Hypothalamus (tissue), 51 donors: ENCODE measurements around the gene CSNK1G1.
A peak's percentile ranks its signal among the peaks of the same experiment; 100 is the strongest.
"Not testable (repeated sequence)": the region's sequence is repeated elsewhere in the genome, so short reads cannot be mapped to it uniquely, and the experiment has no call there.

ENCODE experiments used
- DNase-seq, 51 donors: peaks; one replicate each; lab custom pipeline; 2025; lab: John Stamatoyannopoulos, UW

CSNK1G1 gene

GRCh38 chr15:64355944-64356709, at the start of gene CSNK1G1:
TSS of gene CSNK1G1 (minus strand) at chr15:64356173. CDS start at chr15:64300499, 55,674 bp downstream.
- DNase-seq: peak; percentile 40 to 97 (median 92)

GRCh38 chr15:64400583-64400982, 44.6 kb upstream of the CSNK1G1 start:
- no peak for DNase-seq

- DNase-seq: no peak
Observed at GRCh38 chr15:64398575-64398974, 42.6 kb upstream of the CSNK1G1 start.

GRCh38 chr15:64396789-64397188, 40.8 kb upstream of the CSNK1G1 start:
- no peak for DNase-seq

DNA sequence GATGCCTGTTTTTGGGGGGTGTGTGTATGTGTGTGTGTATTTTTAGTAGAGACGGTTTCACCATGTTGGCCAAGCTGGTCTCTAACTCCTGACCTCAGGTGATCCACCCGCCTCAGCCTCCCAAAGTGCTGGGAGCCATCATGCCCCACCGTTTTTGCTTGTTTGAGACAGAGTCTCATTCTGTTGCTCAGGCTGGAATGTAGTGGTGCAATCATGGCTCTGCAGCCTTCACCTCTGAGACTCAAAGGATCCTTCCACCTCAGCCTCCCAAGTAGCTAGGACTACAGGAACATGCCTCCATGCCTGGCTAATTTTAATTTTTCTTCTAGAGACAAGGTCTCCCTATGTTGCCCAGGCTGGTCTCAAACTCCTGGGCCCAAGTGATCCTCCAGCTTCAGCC, 36.5 kb upstream of the CSNK1G1 start:
- not testable (repeated sequence) for DNase-seq

DNA sequence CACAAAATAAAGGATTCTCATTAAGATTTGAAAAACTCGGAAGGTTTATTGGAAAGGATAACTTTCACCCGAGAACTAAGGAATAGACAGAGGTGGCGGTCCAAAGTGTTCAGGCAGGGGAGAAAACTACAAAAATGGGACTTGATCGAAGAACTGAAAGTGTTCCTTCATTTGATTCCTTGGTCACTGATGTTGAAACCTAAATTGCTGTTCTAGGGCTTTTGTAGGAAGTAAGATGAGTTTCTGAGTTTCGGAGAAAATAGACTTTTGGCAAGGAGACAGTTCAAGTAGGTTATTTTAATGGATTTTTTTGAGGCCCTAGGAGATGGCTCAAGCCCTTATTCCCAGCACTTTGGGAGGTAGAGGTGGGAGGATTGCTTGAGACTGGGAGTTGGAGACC, 33.1 kb upstream of the CSNK1G1 start:
- no peak for DNase-seq

- DNase-seq: peak; percentile 38 to 96 (median 87)
Observed at GRCh38 chr15:64387562-64388168, 31.7 kb upstream of the CSNK1G1 start, which contains the start of gene TRIP4. TSS of gene TRIP4 (plus strand) at chr15:64387836. CDS start at chr15:64387864, 28 bp downstream.

DNA sequence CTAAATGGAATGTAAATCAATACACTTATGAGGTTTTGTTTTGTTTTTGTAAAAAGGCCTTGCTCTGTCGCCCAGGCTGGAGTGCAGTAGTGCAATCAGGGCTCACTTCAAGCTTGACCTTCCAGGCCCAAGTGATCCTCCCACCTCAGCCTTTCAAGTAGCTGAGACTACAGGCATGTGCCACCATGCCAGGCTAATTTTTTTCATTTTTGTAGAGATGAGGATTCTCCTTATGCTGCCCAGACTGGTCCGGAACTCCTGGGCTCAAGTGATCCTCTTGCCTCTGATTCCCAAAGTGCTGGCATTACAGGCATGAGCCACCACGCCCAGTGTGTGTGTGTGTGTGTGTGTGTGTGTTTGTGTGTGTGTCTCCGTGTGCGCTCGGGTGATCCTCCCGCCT, 30.3 kb upstream of the CSNK1G1 start:
- DNase-seq: no peak

GRCh38 chr15:64383760-64384159, 27.8 kb upstream of the CSNK1G1 start:
- no peak for DNase-seq

DNA sequence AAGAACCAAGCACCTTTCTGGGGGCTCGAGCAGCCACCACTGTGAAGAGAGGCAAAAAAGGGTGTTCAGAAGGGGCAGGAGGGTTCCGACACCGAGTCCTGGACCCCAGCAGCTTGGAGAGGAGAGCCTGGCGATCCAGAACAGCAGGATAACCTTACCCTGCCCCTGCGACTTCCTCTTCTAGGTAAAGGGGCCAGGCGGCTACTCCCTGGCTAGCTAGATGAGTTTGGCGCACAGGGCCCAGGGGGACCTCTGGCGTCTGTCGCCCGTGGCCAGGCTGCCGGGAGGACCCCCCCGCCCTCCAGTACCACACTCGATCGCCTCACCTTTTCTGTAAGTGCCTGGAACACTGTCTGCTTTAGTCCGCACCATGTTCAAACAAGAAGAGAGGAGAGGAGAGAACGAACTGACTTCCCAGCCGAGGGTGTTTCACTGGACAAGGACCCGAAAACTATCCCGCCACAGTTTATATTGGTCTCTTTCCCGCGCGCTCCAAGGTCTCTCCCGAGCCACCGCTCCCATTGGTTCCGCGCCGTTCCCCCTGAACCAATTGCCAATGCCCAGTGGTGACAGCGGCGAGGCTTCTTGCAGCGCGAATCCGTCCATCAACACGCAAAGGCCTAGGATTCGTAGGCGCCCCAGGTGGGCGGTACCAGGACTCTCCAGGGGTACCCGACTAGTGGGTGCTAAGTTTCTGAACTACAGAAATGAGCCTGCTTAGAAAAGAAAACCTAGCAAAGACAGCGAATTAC, 25.2 kb upstream of the CSNK1G1 start, which contains the start of gene PCLAF:
Gene PCLAF (minus strand): TSS at position 442 of the 752 bp plus-strand sequence. CDS start 70 bp downstream, at position 372.
- DNase-seq: peak; percentile 9 to 94 (median 84)

DNA sequence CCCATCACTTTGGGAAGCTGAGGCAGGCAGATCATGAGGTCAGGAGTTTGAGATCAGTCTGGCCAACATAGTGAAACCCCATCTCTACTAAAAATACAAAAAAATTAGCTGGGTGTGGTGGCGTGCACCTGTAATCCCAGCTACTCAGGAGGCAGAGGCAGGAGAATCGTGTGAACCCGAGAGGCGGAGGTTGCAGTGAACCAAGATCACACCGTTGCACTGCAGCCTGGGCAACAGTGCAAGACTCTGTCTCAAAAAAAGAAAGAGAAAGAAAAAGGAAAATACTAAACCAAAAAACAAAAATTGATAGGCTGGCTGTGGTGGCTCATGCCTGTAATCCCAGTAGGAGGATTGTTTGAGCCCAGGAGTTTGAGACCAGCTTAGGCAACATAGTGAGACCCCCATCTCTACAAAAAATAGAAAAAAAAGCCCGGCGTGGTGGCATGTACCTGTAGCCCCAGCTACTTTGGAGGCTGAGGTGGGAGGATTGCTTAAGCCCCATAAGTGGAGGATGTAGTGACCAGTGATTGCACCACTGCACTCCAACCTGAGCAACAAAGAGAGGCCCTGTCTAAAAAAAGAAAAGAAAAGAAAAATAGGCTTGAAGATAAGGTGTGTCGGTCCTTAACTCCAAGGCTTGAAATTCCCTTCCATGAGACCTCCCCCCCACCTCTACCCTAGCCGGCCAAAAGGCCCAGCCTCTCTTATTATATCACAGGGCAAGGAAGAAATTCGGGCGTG, 24.3 kb upstream of the CSNK1G1 start:
- DNase-seq: not testable (repeated sequence)

GRCh38 chr15:64379216-64379960, 23.4 kb upstream of the CSNK1G1 start:
- no peak for DNase-seq

- DNase-seq: no peak
Observed at GRCh38 chr15:64373360-64373759, 17.4 kb upstream of the CSNK1G1 start.

DNA sequence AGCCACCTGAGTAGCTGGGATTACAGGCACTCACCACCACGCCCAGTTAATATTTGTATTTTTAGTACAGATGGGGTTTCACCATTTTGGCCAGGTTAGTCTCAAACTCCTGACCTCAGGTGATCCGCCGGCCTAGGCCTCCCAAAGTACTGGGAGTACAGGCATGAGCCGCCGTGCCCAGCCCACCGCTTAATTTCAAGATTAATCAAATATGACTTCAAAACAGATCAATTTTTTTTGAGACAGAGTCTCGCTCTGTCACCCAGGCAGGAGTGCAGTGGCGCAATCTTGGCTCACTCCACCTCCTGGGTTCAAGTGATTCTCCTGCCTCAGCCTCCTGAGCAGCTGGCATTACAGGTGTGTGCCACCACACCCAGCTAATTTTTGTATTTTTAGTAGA, 15.4 kb upstream of the CSNK1G1 start:
- DNase-seq: not testable (repeated sequence)

DNA sequence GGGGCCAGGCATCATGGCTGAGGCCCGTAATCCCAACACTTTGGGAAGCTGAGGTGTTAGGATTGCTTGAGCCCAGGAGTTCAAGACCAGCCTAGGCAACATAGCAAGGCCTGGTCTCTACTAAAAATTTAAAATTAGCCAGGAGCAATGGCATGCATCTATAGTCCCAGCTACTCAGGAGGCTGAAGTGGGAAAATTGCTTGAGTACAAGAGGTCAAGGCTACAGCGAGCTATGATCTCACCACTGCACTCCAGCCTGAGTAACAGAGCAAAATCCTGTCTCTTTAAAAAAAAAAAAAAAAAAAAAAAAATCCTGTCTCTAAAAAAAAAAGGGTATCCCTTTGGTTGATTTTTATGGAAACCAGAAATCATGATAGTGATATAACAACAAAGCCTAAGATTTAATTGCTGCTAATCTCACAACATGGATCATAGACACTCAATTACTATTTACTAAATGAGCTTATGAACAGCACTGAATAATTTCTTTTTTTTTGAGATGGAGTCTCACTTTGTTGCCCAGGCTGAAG, 13.2 kb upstream of the CSNK1G1 start:
- DNase-seq: no peak

DNA sequence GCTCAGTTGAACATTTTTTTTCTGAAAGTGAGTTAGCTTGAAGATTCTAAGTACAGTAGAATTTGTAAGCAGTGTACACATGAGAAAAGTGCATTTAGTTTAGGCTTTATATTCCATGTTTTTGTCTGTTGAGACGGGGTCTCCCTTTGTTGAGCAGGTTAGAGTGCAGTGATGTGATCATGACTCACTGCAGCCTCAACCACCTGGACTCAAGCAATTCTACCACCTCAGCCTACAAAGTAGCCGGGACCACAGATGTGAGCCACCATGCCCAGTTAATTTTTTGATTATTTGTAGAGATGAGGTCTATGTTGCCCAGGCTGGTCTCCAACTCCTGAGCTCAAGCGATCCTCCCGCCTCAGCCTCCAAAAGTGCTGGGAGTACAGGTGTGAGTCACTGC, 5.3 kb upstream of the CSNK1G1 start:
- no peak for DNase-seq

- no peak for DNase-seq
Observed at GRCh38 chr15:64356710-64357040, 702 bp upstream of the CSNK1G1 start.

DNA sequence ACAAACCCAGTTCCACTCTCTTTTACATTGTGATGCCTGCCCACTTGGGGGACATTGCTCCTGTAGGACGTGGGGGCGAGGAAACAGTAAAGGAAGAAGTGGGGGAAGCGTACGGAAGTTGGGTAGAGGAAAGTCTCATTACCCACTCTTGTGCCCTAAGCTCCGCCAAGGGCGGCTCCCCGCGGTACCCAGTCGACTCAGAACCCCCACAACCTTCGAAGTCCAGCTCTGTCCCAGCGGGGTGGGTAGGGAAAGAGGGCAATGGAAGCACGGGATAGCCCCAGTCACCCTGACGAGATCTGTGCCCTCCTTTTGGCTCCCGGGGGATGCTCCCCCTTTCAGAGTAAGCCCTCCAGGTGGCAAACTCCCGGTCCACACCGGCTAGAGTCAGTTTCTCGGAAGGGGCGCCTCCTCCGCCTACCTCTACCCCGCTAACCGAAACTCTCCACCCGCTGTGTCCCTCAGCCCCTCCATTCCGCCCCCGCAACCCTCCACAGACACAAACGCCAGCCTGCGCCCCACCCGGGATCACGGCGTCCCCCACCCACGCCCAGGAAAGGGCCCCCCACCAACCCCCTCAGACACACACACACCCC, 527 bp downstream of the CSNK1G1 start:
- DNase-seq: peak in 13 of 51 donors; percentile 6 to 65 (median 29)

DNA sequence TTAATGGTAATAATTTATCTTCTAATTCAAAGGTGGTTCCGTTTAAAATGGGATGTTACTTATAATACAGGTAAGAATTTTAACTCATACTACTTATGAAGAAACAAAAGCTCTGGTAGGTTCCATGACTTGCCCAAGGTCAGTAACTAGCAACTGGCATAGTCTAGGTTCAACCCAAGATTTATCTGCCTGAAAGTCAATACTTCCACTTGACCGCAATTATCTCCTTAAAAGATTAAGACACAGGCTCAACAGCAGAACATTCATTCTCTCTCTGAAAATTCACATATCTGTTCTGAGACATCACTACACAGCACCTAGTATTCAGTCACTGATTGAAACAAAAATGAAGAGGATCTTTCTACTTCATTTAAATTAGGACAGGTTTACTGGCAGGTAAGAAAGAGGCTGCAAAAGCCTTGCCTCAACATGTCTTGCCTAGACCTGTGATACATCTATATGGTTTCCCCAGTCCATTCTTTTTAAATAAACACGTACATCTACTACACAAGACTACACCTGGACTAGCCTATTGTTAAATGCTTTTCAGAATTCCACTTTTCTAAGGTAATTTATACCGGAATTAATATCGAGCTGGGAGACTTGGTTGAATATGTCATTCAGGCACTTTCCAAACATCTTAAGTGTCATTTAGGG, 1.2 kb downstream of the CSNK1G1 start:
- no peak for DNase-seq
